Naive thymus-derived CD4-positive, alpha-beta T cell (primary cell): ENCODE data around the gene ROR2. TPM values are rescaled to one million over a fixed set of nuclear protein-coding genes. Genes with fewer than 3 reads are reported as not detected.
"Not testable (repeated sequence)": the region's sequence is repeated elsewhere in the genome, so short reads cannot be mapped to it uniquely, and the experiment has no call there.

Source experiments
- ATAC-seq: fragments of 150-1000 bp; cut with Tn5 transposase; 2 replicates; pipeline ENCODE4 v1.10.0; 2021; ENCODE audit warnings: mild to moderate bottlenecking, moderate library complexity
- CTCF ChIA-PET: fragments of 350-600 bp; sonication (Branson Sonifier 250); formaldehyde crosslinking; loops from one replicate; lab custom pipeline; 2021; ENCODE audit warnings: antibody characterized with exemption; lab: Charles Lee
- POLR2A ChIA-PET: fragments of 350-600 bp; sonication (Branson Sonifier 250); formaldehyde crosslinking; loops from one replicate; lab custom pipeline; 2021; ENCODE audit warnings: antibody characterized with exemption, inconsistent platforms; lab: Charles Lee
- DNase-seq, 9 donors: peaks; one replicate each; pipeline versions ENCODE4 v3.0.0 to v3.0.0-alpha.2; 2020 to 2022; ENCODE audit warnings: mixed read lengths in 1 of 9
- H3K27ac ChIP-seq: one replicate; pipeline ENCODE4 v1.7.0; 2013; ENCODE audit warnings: mild to moderate bottlenecking, low read depth, low read length, moderate library complexity
- H3K27me3 ChIP-seq, 2 donors: one replicate each; pipeline ENCODE4 v1.7.0; 2013; ENCODE audit warnings: low read length in 2 of 2, mild to moderate bottlenecking in 2 of 2, moderate library complexity in 2 of 2; ENCODE audit not compliant: control insufficient read depth in 2 of 2, insufficient read depth in 2 of 2
- H3K36me3 ChIP-seq, 3 experiments: 1 replicate in 2 of 3; 2 replicates in 1 of 3; pipeline ENCODE4 v1.7.0; 2013; ENCODE audit warnings: low read length in 3 of 3, mild to moderate bottlenecking in 3 of 3, moderate library complexity in 1 of 3; ENCODE audit not compliant: insufficient read depth in 3 of 3, control insufficient read depth in 2 of 3
- H3K4me1 ChIP-seq, 2 donors: one replicate each; pipeline ENCODE4 v1.7.0; 2013; ENCODE audit warnings: low read length in 2 of 2, mild to moderate bottlenecking in 2 of 2, moderate library complexity in 1 of 2; ENCODE audit not compliant: control insufficient read depth in 2 of 2, insufficient read depth in 2 of 2
- H3K4me3 ChIP-seq: 2 replicates; pipeline ENCODE4 v1.7.0; 2013; ENCODE audit warnings: mild to moderate bottlenecking, low read length
- H3K9me3 ChIP-seq, 3 experiments: 1 replicate in 2 of 3; 2 replicates in 1 of 3; pipeline ENCODE4 v1.7.0; 2013; ENCODE audit warnings: low read length in 3 of 3; ENCODE audit not compliant: control insufficient read depth in 2 of 3
- H3K27ac Mint-ChIP-seq, 9 donors: one replicate each; pipeline ENCODE4 v1.8.0; 2020 to 2022; ENCODE audit warnings: mixed read lengths in 9 of 9, mild to moderate bottlenecking in 8 of 9, moderate library complexity in 5 of 9, inconsistent platforms in 2 of 9
- H3K27me3 Mint-ChIP-seq, 5 donors: one replicate each; pipeline ENCODE4 v1.8.0; 2021 to 2022; ENCODE audit warnings: mixed read lengths in 5 of 5, mild to moderate bottlenecking in 1 of 5
- H3K36me3 Mint-ChIP-seq, 5 donors: one replicate each; pipeline ENCODE4 v1.8.0; 2020 to 2022; ENCODE audit warnings: mixed read lengths in 5 of 5, mild to moderate bottlenecking in 3 of 5, inconsistent platforms in 1 of 5
- H3K4me1 Mint-ChIP-seq, 7 donors: one replicate each; pipeline ENCODE4 v1.8.0; 2020 to 2022; ENCODE audit warnings: mixed read lengths in 7 of 7, mild to moderate bottlenecking in 3 of 7, inconsistent platforms in 1 of 7
- H3K4me3 Mint-ChIP-seq, 10 donors: one replicate each; pipeline ENCODE4 v1.8.0; 2020 to 2022; ENCODE audit warnings: mild to moderate bottlenecking in 10 of 10, mixed read lengths in 10 of 10, moderate library complexity in 6 of 10, inconsistent platforms in 2 of 10
- H3K9me3 Mint-ChIP-seq, 11 donors: one replicate each; pipeline ENCODE4 v1.8.0; 2020 to 2022; ENCODE audit warnings: mixed read lengths in 11 of 11, mild to moderate bottlenecking in 4 of 11, inconsistent platforms in 1 of 11, moderate library complexity in 1 of 11
- intact Hi-C, 2 donors: fragments of 100-400 bp; cut with micrococcal nuclease; formaldehyde crosslinking; loops; one replicate each; pipeline ENCODE4 v1.15.1; 2023
- polyA plus RNA-seq, 2 donors: library from polyadenylated mRNA; unstranded; fragments of 300-500 nt; fragmentation: Illumina TruSeq; gene quantifications; one replicate each; pipeline ENCODE4 v1.2.3, GENCODE V29; 2021
- total RNA-seq, 6 experiments: library from RNA in 5 of 6; stranded (reverse) in 5 of 6; gene quantifications; 1 replicate in 5 of 6; 2 replicates in 1 of 6; pipeline ENCODE4 v1.2.3 and lab custom pipeline; 2021 to 2026

The ROR2 gene
- total and polyA plus RNA-seq, 7 experiments from 2014 or later, result 0.48 to 2.1 TPM; not detected in 5

DNA sequence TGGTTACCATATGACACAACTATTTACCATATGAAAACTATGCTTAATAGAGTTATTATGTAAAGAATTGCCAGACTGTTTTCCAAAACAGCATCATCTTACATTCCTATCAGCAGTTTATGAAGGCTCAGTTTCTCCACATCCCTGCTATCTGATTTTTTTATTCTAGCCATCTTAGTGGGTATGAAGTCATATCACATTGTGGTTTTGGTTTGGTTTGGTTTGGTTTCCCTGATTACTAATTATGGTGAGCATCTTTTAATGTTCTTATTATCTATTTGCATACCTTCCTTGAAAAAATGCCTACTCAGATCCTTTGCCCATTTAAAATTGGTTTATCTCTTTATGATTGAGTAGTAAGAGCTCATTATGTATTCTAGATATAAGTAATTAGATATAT lies 327.0 kb downstream of the ROR2 start:
- Histone ChIP-seq H3K4me1 (no peaks in the 10 kb centered on the region), H3K9me3 (no peaks in the 10 kb centered on the region), H3K36me3 (no peaks in the 10 kb centered on the region), H3K27me3 (no peaks in the 10 kb centered on the region), H3K27ac (no peak overlapping the region), H3K4me3 (no peak overlapping the region)
- POLR2A ChIA-PET, result no interaction called here
- CTCF ChIA-PET, result no interaction called here
- peaks cover 18 to 51% (median 22%) of the 10 kb centered on the region in 5 donors for H3K27me3 Mint-ChIP-seq
- H3K9me3 Mint-ChIP-seq, result peaks cover 0 to 14% (median under 1%) of the 10 kb centered on the region in 11 donors
- no peaks in the 10 kb centered on the region for H3K4me1 Mint-ChIP-seq
- no peak for ATAC-seq
- no peak overlapping the region for H3K4me3 Mint-ChIP-seq
- no peak overlapping the region for H3K27ac Mint-ChIP-seq
- intact Hi-C loops, result no loop called here
- no peak for DNase-seq
- no peaks in the 10 kb centered on the region for H3K36me3 Mint-ChIP-seq

DNA sequence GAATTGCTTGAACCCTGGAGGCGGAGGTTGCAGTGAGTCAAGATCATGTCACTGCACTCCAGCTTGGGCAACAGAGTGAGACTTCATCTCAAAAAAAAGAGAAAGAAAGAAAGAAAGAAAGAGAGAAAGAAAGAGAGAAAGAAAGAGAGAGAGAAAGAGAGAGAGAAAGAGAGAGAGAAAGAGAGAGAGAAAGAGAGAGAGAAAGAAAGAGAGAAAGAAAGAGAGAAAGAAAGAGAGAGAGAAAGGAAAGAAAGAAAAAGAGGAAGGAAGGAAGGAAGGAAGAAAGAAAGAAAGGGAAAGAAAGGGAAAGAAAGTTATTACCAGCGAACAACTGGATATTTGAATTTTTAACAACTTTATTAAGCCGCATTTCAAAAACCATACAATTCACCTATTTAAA lies 327.9 kb downstream of the ROR2 start:
- H3K36me3 ChIP-seq, DNase-seq, H3K4me1 ChIP-seq, H3K4me3 Mint-ChIP-seq, ATAC-seq, POLR2A ChIA-PET, H3K27me3 ChIP-seq, H3K36me3 Mint-ChIP-seq, H3K4me1 Mint-ChIP-seq, H3K27ac ChIP-seq, intact Hi-C loops, H3K4me3 ChIP-seq, H3K27ac Mint-ChIP-seq, H3K9me3 ChIP-seq, CTCF ChIA-PET: not testable (repeated sequence)
- H3K9me3 Mint-ChIP-seq, result peaks cover 0 to 14% (median 0%) of the 10 kb centered on the region in 11 donors
- peaks cover 13 to 52% (median 21%) of the 10 kb centered on the region in 5 donors for H3K27me3 Mint-ChIP-seq

GRCh38 chr9:91614044-91614443 lies 336.0 kb downstream of the ROR2 start:
- H3K4me3 Mint-ChIP-seq, H3K36me3 Mint-ChIP-seq, H3K4me1 Mint-ChIP-seq, H3K4me3 ChIP-seq, H3K4me1 ChIP-seq, intact Hi-C loops, H3K36me3 ChIP-seq, H3K27me3 ChIP-seq, CTCF ChIA-PET, ATAC-seq, H3K9me3 Mint-ChIP-seq, H3K27ac Mint-ChIP-seq, POLR2A ChIA-PET, H3K9me3 ChIP-seq, H3K27ac ChIP-seq, DNase-seq: not testable (repeated sequence)
- H3K27me3 Mint-ChIP-seq, result peaks cover 0 to 21% (median 9%) of the 10 kb centered on the region in 5 donors

- ChIA-PET POLR2A (no interaction called here), CTCF (no interaction called here)
- no peak for ATAC-seq
- no peak overlapping the region for H3K27ac Mint-ChIP-seq
- Histone ChIP-seq H3K36me3 (no peaks in the 10 kb centered on the region), H3K27me3 (no peaks in the 10 kb centered on the region), H3K4me1 (no peaks in the 10 kb centered on the region), H3K27ac (no peak overlapping the region), H3K4me3 (no peak overlapping the region), H3K9me3 (no peaks in the 10 kb centered on the region)
- no peak for DNase-seq
- no peaks in the 10 kb centered on the region for H3K36me3 Mint-ChIP-seq
- H3K27me3 Mint-ChIP-seq, result peaks cover 8 to 22% (median 12%) of the 10 kb centered on the region in 5 donors
- intact Hi-C loops, result no loop called here
- H3K9me3 Mint-ChIP-seq, result peaks cover 0 to 3% (median 0%) of the 10 kb centered on the region in 11 donors
- H3K4me1 Mint-ChIP-seq, result no peaks in the 10 kb centered on the region
- H3K4me3 Mint-ChIP-seq, result no peak overlapping the region
Measured at GRCh38 chr9:91611582-91611981, 338.4 kb downstream of the ROR2 start.

GRCh38 chr9:91606255-91606995 lies 343.6 kb downstream of the ROR2 start:
- no peaks in the 10 kb centered on the region for H3K4me1 ChIP-seq
- DNase-seq, result no peak
- H3K27me3 ChIP-seq, result no peaks in the 10 kb centered on the region
- ATAC-seq, result no peak
- CTCF ChIA-PET, result no interaction called here
- Mint-ChIP-seq H3K27ac (no peak overlapping the region), H3K4me1 (no peaks in the 10 kb centered on the region), H3K4me3 (no peak overlapping the region), H3K9me3 (peaks cover 0 to 1% (median 0%) of the 10 kb centered on the region in 11 donors), H3K36me3 (no peaks in the 10 kb centered on the region), H3K27me3 (peaks cover 30 to 55% (median 42%) of the 10 kb centered on the region in 5 donors)
- no peaks in the 10 kb centered on the region for H3K36me3 ChIP-seq
- intact Hi-C loops, result no loop called here
- no peak overlapping the region for H3K4me3 ChIP-seq
- POLR2A ChIA-PET, result no interaction called here
- H3K27ac ChIP-seq, result no peak overlapping the region
- no peaks in the 10 kb centered on the region for H3K9me3 ChIP-seq

DNA sequence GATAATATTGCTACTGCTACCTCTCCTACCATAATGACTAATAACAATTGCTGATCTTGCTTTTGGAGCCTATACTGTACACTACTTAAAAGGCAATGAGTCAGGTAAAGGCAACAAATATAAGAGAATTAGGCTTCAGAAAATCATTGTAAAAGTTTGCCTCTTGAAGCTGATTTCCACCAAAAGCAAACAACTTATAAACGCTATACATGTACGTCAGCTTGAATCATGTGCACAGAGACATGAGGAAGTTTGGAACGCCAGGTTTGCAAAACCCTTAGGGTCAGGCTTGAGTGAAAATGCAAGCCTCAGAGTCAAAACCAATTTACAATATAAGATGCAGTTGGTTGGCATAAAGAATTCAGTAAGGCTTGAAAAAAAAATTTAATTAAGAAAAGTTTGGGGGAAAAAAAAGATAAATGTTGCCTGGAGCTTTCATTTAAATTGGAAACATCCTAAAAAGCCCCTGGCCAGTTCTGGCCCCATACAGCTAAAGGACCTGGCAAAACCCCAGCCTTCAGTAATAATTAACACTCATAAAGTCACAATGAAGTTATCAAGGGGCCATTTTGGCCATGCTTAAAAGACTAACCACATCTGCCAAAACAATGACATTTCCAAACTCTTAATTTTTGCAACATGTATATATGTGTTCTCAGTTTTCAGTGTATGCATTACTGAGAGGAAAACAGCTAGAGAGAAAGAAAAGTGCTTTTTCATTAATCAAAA lies 345.4 kb downstream of the ROR2 start:
- no peak overlapping the region for H3K4me3 ChIP-seq
- no peaks in the 10 kb centered on the region for H3K27me3 ChIP-seq
- Mint-ChIP-seq H3K9me3 (peaks cover 0 to 1% (median 0%) of the 10 kb centered on the region in 11 donors), H3K4me3 (no peak overlapping the region), H3K4me1 (no peaks in the 10 kb centered on the region), H3K27ac (no peak overlapping the region), H3K27me3 (peaks cover 33 to 63% (median 45%) of the 10 kb centered on the region in 5 donors), H3K36me3 (no peaks in the 10 kb centered on the region)
- ATAC-seq (no peak), DNase-seq (no peak)
- H3K36me3 ChIP-seq, result no peaks in the 10 kb centered on the region
- intact Hi-C loops, result no loop called here
- no peaks in the 10 kb centered on the region for H3K9me3 ChIP-seq
- ChIA-PET CTCF (no interaction called here), POLR2A (no interaction called here)
- no peaks in the 10 kb centered on the region for H3K4me1 ChIP-seq
- H3K27ac ChIP-seq, result no peak overlapping the region
